IPS DF 6.9 (cell line): ENCODE measurements around the gene SRP68.
"Not testable (repeated sequence)": the region's sequence is repeated elsewhere in the genome, so short reads cannot be mapped to it uniquely, and the experiment has no call there.

Experiments used
- DNase-seq: peaks from one replicate; pipeline ENCODE4 v3.0.0-alpha.2; 2013; ENCODE audit warnings: low read depth, low spot score
- H3K27ac ChIP-seq: one replicate; pipeline ENCODE4 v1.5.1; 2013; ENCODE audit warnings: low read length, control low read depth
- H3K27me3 ChIP-seq: 2 replicates; pipeline ENCODE4 v1.6.1; 2013; ENCODE audit warnings: mild to moderate bottlenecking, low read length; ENCODE audit not compliant: control insufficient read depth, insufficient read depth
- H3K36me3 ChIP-seq: 2 replicates; pipeline ENCODE4 v1.6.1; 2013; ENCODE audit warnings: low read length; ENCODE audit not compliant: control insufficient read depth, insufficient read depth
- H3K4me1 ChIP-seq: 2 replicates; pipeline ENCODE4 v1.6.1; 2013; ENCODE audit warnings: low read length; ENCODE audit not compliant: control insufficient read depth, insufficient read depth
- H3K4me3 ChIP-seq: 2 replicates; pipeline ENCODE4 v1.5.1; 2013; ENCODE audit warnings: mild to moderate bottlenecking, low read length
- H3K9me3 ChIP-seq: 2 replicates; pipeline ENCODE4 v1.6.1; 2013; ENCODE audit warnings: low read length, inconsistent platforms; ENCODE audit not compliant: control insufficient read depth, insufficient read depth
- WGBS: extraction: QIAGEN DNeasy Blood & Tissue Kit; methylation state at CpG from one replicate; pipeline ENCODE4 v1.1.7; 2013; ENCODE audit warnings: mixed read lengths, missing lambda C conversion rate; ENCODE audit not compliant: insufficient read length, insufficient coverage; 5-methylcytosine and 5-hydroxymethylcytosine counted together

The SRP68 gene

GRCh38 chr17:76051561-76051960 is 20.8 kb downstream of the SRP68 start:
- WGBS: no CpG with 5 or more reads among the region's 6 CpGs
- no peaks in the 10 kb centered on the region for H3K4me1 ChIP-seq
- no peak overlapping the region for H3K27ac ChIP-seq
- H3K9me3 ChIP-seq: no peaks in the 10 kb centered on the region
- no peak overlapping the region for H3K4me3 ChIP-seq
- no peaks in the 10 kb centered on the region for H3K27me3 ChIP-seq
- no peak for DNase-seq
- peaks cover 21% of the 10 kb centered on the region for H3K36me3 ChIP-seq

- 100% methylated on average over 2 of the region's 11 CpGs for WGBS
Observed at GRCh38 chr17:76050538-76051467, 21.5 kb downstream of the SRP68 start.

DNA sequence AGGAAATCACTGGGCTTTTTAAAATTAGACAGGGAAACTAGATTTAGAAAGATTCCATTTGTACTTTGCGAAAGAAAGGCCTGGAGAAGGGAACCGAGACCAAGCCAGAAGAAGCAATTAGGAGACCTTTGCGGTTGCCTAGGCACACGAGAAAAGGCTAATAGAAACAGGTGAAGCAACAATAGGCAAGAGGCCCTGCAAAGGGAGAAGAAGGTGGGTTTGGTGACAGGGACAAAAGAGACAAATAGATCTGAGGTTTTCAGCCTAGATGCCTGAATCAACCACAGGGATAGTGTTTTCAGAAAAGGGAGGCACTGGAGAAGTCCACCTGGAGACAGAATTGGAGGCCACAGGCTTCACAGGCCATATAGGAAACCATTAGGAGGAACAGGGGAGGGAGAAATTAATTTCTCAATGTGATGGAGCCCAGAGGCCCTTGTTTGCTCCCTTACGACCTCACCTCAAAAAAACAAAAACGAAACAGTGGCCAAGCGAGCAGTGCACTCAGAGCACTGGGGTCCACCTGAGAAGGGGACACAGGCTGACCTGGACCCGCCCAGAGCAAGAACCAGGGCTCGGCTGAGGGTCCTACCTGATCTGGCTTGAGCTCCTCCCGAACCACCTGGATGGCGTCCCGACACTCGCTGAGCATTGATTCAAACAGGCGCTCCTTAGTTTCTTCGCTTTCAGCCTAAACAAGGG is 22.3 kb downstream of the SRP68 start:
- no CpG with 5 or more reads among the region's 15 CpGs for WGBS
- no peak overlapping the region for H3K27ac ChIP-seq
- H3K36me3 ChIP-seq: peaks cover 23% of the 10 kb centered on the region

More at GRCh38 chr17:76050538-76051467, 21.5 kb downstream of the SRP68 start:
- Histone ChIP-seq H3K27me3 (no peaks in the 10 kb centered on the region), H3K9me3 (no peaks in the 10 kb centered on the region), H3K27ac (no peak overlapping the region), H3K4me3 (no peak overlapping the region), H3K4me1 (no peaks in the 10 kb centered on the region), H3K36me3 (peaks cover 18% of the 10 kb centered on the region)
- no peak for DNase-seq

GRCh38 chr17:76049239-76049638 is 23.1 kb downstream of the SRP68 start:
- Histone ChIP-seq H3K27ac (no peak overlapping the region), H3K4me1 (no peaks in the 10 kb centered on the region), H3K27me3 (no peaks in the 10 kb centered on the region), H3K36me3 (peaks cover 26% of the 10 kb centered on the region), H3K9me3 (no peaks in the 10 kb centered on the region), H3K4me3 (no peak overlapping the region)
- no CpG with 5 or more reads among the region's 3 CpGs for WGBS
- no peak for DNase-seq

More for the DNA sequence above, 22.3 kb downstream of the SRP68 start:
- no peak overlapping the region for H3K4me3 ChIP-seq
- H3K27me3 ChIP-seq: no peaks in the 10 kb centered on the region
- no peak for DNase-seq
- H3K9me3 ChIP-seq: no peaks in the 10 kb centered on the region
- H3K4me1 ChIP-seq: no peaks in the 10 kb centered on the region

DNA sequence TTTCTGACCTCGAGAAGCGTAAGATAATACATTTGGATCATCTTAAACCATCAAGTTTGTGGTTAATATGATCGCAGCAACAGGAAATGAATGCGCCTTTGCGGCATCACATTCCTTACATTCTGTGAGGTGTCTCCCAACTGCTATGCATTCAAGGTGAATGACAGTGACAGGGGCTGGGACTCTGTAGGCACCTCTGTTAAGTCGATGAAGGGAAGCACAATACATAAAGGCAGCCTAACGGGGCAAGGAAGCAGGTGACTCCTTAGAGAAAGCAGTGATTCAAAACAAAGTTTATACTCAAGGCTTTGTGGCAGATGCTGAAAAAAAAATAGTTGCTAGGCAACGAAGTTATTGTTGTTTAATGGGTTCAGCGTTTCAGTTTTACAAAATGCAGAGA is 23.6 kb downstream of the SRP68 start:
- Histone ChIP-seq H3K9me3 (no peaks in the 10 kb centered on the region), H3K4me3 (no peak overlapping the region), H3K36me3 (peaks cover 31% of the 10 kb centered on the region), H3K4me1 (no peaks in the 10 kb centered on the region), H3K27me3 (no peaks in the 10 kb centered on the region), H3K27ac (no peak overlapping the region)
- no peak for DNase-seq
- WGBS: no CpG with 5 or more reads among the region's 9 CpGs

DNA sequence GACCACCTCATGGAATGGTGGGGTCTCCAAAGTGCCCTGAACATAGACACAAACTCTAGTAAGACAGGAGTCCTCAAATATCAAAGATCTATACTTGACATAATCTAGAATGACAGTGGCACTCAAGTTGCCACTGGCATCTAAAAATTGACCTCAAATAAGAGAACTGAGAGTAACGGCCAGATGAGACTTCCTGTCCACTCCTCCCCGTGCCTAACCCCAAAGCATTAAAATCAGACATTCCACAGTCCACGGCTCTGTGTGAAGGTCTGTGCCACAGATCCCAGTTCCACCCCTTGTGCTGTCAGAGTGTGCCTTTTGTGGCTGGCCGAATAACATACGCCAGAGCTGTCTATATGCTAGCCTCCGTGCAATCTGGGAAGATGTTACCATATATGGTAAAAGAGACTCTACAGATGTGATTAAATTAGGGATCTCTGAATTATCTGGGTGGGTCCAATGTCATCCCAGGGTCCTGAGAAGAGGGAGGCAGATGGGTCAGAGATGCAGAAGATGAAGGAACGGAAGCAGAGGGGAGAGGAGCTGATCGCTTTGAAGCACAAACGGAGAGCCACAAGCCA is 24.2 kb downstream of the SRP68 start:
- no peak for DNase-seq
- no peak overlapping the region for H3K27ac ChIP-seq
- H3K9me3 ChIP-seq: no peaks in the 10 kb centered on the region
- H3K4me3 ChIP-seq: no peak overlapping the region
- no peaks in the 10 kb centered on the region for H3K4me1 ChIP-seq
- peaks cover 35% of the 10 kb centered on the region for H3K36me3 ChIP-seq
- H3K27me3 ChIP-seq: no peaks in the 10 kb centered on the region
- WGBS: no CpG with 5 or more reads among the region's 9 CpGs

GRCh38 chr17:76046064-76046463 is 26.3 kb downstream of the SRP68 start:
- Histone ChIP-seq H3K36me3 (peaks cover 42% of the 10 kb centered on the region), H3K9me3 (no peaks in the 10 kb centered on the region), H3K4me3 (no peak overlapping the region), H3K27me3 (no peaks in the 10 kb centered on the region), H3K27ac (no peak overlapping the region), H3K4me1 (no peaks in the 10 kb centered on the region)
- no peak for DNase-seq
- no CpG with 5 or more reads among the region's 8 CpGs for WGBS

- not testable (repeated sequence) for H3K9me3 ChIP-seq, H3K27me3 ChIP-seq, H3K4me3 ChIP-seq, H3K27ac ChIP-seq, DNase-seq, H3K4me1 ChIP-seq
- peaks cover 41% of the 10 kb centered on the region for H3K36me3 ChIP-seq
- WGBS: no CpG with 5 or more reads among the region's 11 CpGs
Observed at GRCh38 chr17:76044475-76045007, 27.8 kb downstream of the SRP68 start.

DNA sequence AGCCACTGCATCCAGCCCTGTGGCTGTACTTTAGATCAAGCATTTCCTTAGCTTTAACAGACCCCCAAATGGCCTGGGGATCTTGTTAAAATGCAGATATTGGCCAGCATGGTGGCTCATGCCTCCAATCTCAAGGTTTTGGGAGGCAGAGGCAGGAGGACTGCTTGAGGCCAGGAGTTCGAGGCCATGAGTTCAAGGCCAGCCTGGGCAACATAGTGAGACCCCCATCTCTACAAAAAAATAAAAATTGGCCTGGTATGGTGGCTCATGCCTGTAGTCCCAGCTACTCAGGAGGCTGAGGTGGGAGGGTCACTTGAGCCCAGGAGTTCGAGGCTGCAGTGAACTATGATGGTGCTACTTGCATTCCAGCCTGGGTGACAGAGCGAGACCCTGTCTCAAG is 29.4 kb downstream of the SRP68 start:
- H3K36me3 ChIP-seq: peaks cover 46% of the 10 kb centered on the region
- H3K4me3 ChIP-seq: not testable (repeated sequence)

GRCh38 chr17:76040376-76040775 is 31.9 kb downstream of the SRP68 start:
- no CpG with 5 or more reads among the region's 6 CpGs for WGBS
- H3K27me3 ChIP-seq: no peaks in the 10 kb centered on the region
- DNase-seq: no peak
- H3K36me3 ChIP-seq: peaks cover 37% of the 10 kb centered on the region; the same call in 1 of the 2 replicates
- no peak overlapping the region for H3K27ac ChIP-seq
- no peak overlapping the region for H3K4me3 ChIP-seq
- H3K9me3 ChIP-seq: no peaks in the 10 kb centered on the region
- H3K4me1 ChIP-seq: no peaks in the 10 kb centered on the region

More for the DNA sequence above, 29.4 kb downstream of the SRP68 start:
- no CpG with 5 or more reads among the region's 3 CpGs for WGBS
- not testable (repeated sequence) for H3K27ac ChIP-seq, H3K27me3 ChIP-seq, DNase-seq, H3K9me3 ChIP-seq, H3K4me1 ChIP-seq
